K562 (cell line): ENCODE measurements around the gene IRF2BP2. TPM values are rescaled to one million over a fixed set of nuclear protein-coding genes. Genes with fewer than 3 reads are reported as not detected.

Source experiments
- BHLHE40 ChIP-seq: IDR thresholded peaks from 2 replicates; pipeline ENCODE4 v1.6.1; 2011; ENCODE audit warnings: low read length, improper control_type of control experiment
- DPF2 ChIP-seq: fragments of 450-650 bp; IDR thresholded peaks from 2 replicates; pipeline ENCODE4 v1.6.1; 2016
- HNRNPLL ChIP-seq: fragments of 200-400 bp; formaldehyde crosslinking; IDR thresholded peaks from 2 replicates; pipeline ENCODE4 v1.6.1; 2017; ENCODE audit warnings: low read length, low read depth, mild to moderate bottlenecking; ENCODE audit not compliant: poor library complexity, severe bottlenecking
- KLF10 ChIP-seq: fragments of 250-450 bp; sonication (Bioruptor Pico); IDR thresholded peaks from 2 replicates; pipeline ENCODE4 v1.6.1; 2021; ENCODE audit warnings: matching md5 sums
- SP1 ChIP-seq: sonication (generic); formaldehyde crosslinking; IDR thresholded peaks from 2 replicates; pipeline ENCODE4 v1.8.1; 2022; ENCODE audit warnings: mild to moderate bottlenecking, missing genetic modification reagents
- TBL1XR1 ChIP-seq, 2 experiments: IDR thresholded peaks; 2 replicates each; pipeline ENCODE4 v1.6.1; 2012; ENCODE audit warnings: improper control_type of control experiment in 2 of 2, low read length in 2 of 2, mild to moderate bottlenecking in 1 of 2
- ZBTB40 ChIP-seq, 2 experiments: fragments of 450-650 bp in 1 of 2; sonication (generic) in 1 of 2; formaldehyde crosslinking in 1 of 2; IDR thresholded peaks; 2 replicates each; pipeline versions ENCODE4 v1.7.1 to v1.9.0; 2016 to 2022; ENCODE audit warnings: inconsistent platforms in 1 of 2, mild to moderate bottlenecking in 1 of 2, missing genetic modification reagents in 1 of 2
- polyA plus RNA-seq, 8 experiments: library from polyadenylated mRNA; depleted of rRNA in 4 of 8; stranded (reverse) in 5 of 8; unstranded in 3 of 8; fragments of >200 nt; fragmentation: Nextera tagmentation in 2 of 8; fragmentation: Illumina TruSeq in 1 of 8; extraction: Ambion mirVana in 2 of 8; extraction: Trizol in 1 of 8; gene quantifications; 2 replicates each; pipeline versions ENCODE4 v1.2.1 to v1.2.3, GENCODE V29; 2011 to 2014; ENCODE audit warnings: inconsistent platforms in 1 of 8, missing spikeins in 1 of 8
- total RNA-seq, 7 experiments: library from RNA; depleted of rRNA in 6 of 7; stranded (reverse); fragments of >200 nt in 6 of 7; fragmentation: Illumina TruSeq in 2 of 7; extraction: Trizol in 2 of 7; gene quantifications; 2 replicates each; pipeline versions ENCODE4 v1.2.1 to v1.2.3, GENCODE V29; 2011 to 2021; ENCODE audit warnings: low replicate concordance in 1 of 7
- TF ChIP-seq, protein P1 (sequence below), 2 experiments: fragments of 450-650 bp; IDR thresholded peaks; 2 replicates each; pipeline ENCODE4 v1.6.1; 2016; ENCODE audit warnings: mild to moderate bottlenecking in 2 of 2, borderline replicate concordance in 1 of 2, low read depth in 1 of 2, moderate library complexity in 1 of 2

The IRF2BP2 gene
- total and polyA plus RNA-seq, 9 of the 15 experiments (the other 6 are each of a cell fraction or from before 2014, with no cell fraction given), result 7.7 to 68.6 (median 22.1) TPM

- TF ChIP-seq, protein P1, sequence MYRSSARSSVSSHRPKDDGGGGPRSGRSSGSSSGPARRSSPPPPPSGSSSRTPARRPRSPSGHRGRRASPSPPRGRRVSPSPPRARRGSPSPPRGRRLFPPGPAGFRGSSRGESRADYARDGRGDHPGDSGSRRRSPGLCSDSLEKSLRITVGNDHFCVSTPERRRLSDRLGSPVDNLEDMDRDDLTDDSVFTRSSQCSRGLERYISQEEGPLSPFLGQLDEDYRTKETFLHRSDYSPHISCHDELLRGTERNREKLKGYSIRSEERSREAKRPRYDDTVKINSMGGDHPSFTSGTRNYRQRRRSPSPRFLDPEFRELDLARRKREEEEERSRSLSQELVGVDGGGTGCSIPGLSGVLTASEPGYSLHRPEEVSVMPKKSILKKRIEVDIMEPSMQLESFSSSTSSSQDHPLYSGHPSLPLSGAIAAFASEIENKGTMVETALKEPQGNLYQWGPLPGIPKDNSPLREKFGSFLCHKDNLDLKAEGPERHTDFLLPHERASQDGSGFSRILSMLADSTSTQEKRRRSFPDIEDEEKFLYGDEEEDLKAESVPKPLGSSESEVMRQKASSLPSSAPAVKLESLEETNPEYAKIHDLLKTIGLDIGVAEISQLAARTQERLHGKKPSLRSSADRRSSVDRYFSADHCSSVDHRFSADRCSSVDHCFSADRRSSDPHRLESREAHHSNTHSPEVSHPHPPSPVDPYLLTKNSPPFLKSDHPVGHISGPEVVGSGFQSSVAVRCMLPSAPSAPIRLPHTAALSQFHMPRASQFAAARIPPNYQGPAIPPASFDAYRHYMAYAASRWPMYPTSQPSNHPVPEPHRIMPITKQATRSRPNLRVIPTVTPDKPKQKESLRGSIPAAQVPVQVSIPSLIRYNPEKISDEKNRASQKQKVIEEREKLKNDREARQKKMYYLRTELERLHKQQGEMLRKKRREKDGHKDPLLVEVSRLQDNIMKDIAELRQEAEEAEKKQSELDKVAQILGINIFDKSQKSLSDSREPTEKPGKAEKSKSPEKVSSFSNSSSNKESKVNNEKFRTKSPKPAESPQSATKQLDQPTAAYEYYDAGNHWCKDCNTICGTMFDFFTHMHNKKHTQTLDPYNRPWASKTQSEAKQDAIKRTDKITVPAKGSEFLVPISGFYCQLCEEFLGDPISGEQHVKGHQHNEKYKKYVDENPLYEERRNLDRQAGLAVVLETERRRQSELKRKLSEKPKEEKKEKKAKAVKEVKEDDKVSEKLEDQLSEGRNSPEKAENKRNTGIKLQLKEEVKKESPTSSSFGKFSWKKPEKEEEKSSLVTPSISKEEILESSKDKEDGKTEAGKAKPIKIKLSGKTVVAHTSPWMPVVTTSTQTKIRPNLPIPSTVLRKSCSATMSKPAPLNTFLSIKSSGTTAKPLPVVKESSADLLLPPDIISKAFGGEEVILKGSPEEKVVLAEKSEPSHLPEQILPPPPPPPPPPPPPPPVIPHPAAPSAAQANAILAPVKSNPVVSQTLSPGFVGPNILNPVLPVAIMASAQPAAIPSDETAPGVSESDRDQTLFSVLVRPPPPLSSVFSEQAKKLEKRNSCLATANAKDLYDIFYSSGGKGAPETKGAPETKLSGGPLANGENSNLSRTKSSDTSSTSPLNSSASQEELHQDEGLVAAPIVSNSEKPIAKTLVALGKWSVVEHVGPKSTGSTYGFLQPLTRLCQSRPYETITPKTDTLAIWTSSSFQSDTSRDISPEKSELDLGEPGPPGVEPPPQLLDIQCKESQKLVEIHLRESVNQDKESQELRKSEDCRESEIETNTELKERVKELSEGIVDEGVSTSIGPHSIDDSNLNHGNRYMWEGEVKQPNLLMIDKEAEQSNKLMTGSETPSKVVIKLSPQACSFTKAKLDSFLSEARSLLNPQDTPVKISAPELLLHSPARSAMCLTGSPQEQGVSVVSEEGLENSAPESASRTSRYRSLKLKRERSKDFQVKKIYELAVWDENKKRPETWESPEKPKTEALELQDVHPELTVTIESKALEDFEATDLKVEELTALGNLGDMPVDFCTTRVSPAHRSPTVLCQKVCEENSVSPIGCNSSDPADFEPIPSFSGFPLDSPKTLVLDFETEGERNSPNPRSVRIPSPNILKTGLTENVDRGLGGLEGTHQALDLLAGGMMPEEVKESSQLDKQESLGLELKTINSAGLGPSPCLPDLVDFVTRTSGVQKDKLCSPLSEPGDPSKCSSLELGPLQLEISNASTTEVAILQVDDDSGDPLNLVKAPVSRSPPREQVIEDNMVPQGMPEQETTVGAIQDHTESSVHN (IDR thresholded peaks at IDR 0.05; ENCODE audit: borderline replicate concordance in 1 of 2, low read depth in 1 of 2), result peak in 1 of 2 experiments; percentile 95; a peak in 2 of 4 replicates
- TF ChIP-seq BHLHE40, result peak; percentile 95
- TF ChIP-seq DPF2, result peak; percentile 95
- peak; percentile 81; the same call in 1 of the 2 replicates for TF ChIP-seq SP1 (CRISPR knock-in tag)
- no peak for TF ChIP-seq ZBTB40 (IDR thresholded peaks at IDR 0.05)
- TF ChIP-seq ZBTB40 (CRISPR knock-in tag; IDR thresholded peaks at IDR 0.05), result no peak
- peak in 1 of 2 experiments; percentile 97; a peak in 2 of 4 replicates for TF ChIP-seq TBL1XR1 (IDR thresholded peaks at IDR 0.05; ENCODE audit: low read length in 2 of 2)
- peak; percentile 34 for TF ChIP-seq HNRNPLL
- TF ChIP-seq KLF10, result 0 out of 2 replicates have a peak, but pooled peaks have one; percentile 56
Measured at GRCh38 chr1:234612352-234613127, 2.6 kb upstream of the IRF2BP2 start (continued).
